Stomach (tissue), 4 donors: ENCODE measurements around the gene ITGAE.

Experiments
- CTCF ChIP-seq, 7 experiments: fragments of 450-650 bp in 4 of 7; fragments of 200-600 bp in 3 of 7; sonication (generic) in 3 of 7; IDR thresholded peaks; one replicate each; pipeline ENCODE4 v1.5.1; 2016 to 2019; ENCODE audit warnings: antibody characterized with exemption in 7 of 7, control low read depth in 2 of 7, mild to moderate bottlenecking in 1 of 7
- EP300 ChIP-seq: sonication (generic); formaldehyde crosslinking; IDR thresholded peaks from one replicate; pipeline ENCODE4 v1.6.1; 2017; ENCODE audit warnings: antibody characterized with exemption
- POLR2AphosphoS5 ChIP-seq, 3 donors: sonication (generic); formaldehyde crosslinking; IDR thresholded peaks; one replicate each; pipeline ENCODE4 v1.6.1; 2016; ENCODE audit warnings: antibody characterized with exemption in 3 of 3

GRCh38 chr17:3780986-3781385 is 20.0 kb downstream of the ITGAE start:
- TF ChIP-seq CTCF (IDR thresholded peaks at IDR 0.05) (no peak), POLR2AphosphoS5 (IDR thresholded peaks at IDR 0.05) (no peak), EP300 (no peak)
